Heart right ventricle (tissue), 16 donors: Measurements from ENCODE around the gene NELL1. TPM values are rescaled to one million over a fixed set of nuclear protein-coding genes. Genes with fewer than 3 reads are reported as not detected.

Experiments used
- ATAC-seq, 8 donors: fragments of 200-7000 bp; cut with Tn5 transposase; one replicate each; pipeline ENCODE4 v1.9.1; 2020; ENCODE audit warnings: mild to moderate bottlenecking in 8 of 8, moderate library complexity in 8 of 8, moderate number of reproducible peaks in 1 of 8
- DNase-seq, 2 donors: peaks; one replicate each; pipeline ENCODE4 v3.0.0-alpha.2; 2020
- H3K27ac ChIP-seq, 10 donors: fragments of 200-600 bp; sonication (generic) in 2 of 10; one replicate each; pipeline versions ENCODE4 v1.5.0 to v1.8.0; 2020 to 2022; ENCODE audit warnings: mild to moderate bottlenecking in 3 of 10
- H3K27me3 ChIP-seq, 7 donors: fragments of 200-600 bp; one replicate each; pipeline ENCODE4 v1.8.0; 2021 to 2022; ENCODE audit warnings: mild to moderate bottlenecking in 2 of 7
- H3K36me3 ChIP-seq, 9 donors: fragments of 200-600 bp; sonication (generic) in 1 of 9; one replicate each; pipeline versions ENCODE4 v1.5.0 to v1.8.0; 2020 to 2022; ENCODE audit warnings: mild to moderate bottlenecking in 2 of 9
- H3K4me1 ChIP-seq, 9 donors: fragments of 200-600 bp; sonication (generic) in 1 of 9; one replicate each; pipeline versions ENCODE4 v1.5.0 to v1.8.0; 2020 to 2022; ENCODE audit warnings: mild to moderate bottlenecking in 4 of 9
- H3K4me3 ChIP-seq, 10 donors: fragments of 200-600 bp; sonication (generic) in 2 of 10; one replicate each; pipeline versions ENCODE4 v1.5.0 to v1.8.0; 2020 to 2022; ENCODE audit warnings: mild to moderate bottlenecking in 7 of 10, moderate library complexity in 2 of 10
- H3K9me3 ChIP-seq, 11 donors: fragments of 200-600 bp in 10 of 11; sonication (generic) in 2 of 11; one replicate each; pipeline versions ENCODE4 v1.5.0 to v1.8.0; 2013 to 2022; ENCODE audit warnings: mild to moderate bottlenecking in 2 of 11, control low read depth in 1 of 11, moderate library complexity in 1 of 11
- WGBS, 2 donors: extraction: QIAGEN DNeasy Blood & Tissue Kit; methylation state at CpG; one replicate each; pipeline ENCODE4 v1.1.7; 2013; ENCODE audit warnings: inconsistent platforms in 1 of 2; 5-methylcytosine and 5-hydroxymethylcytosine counted together
- intact Hi-C, 10 donors: fragments of 100-400 bp; cut with DNase I; formaldehyde crosslinking; loops; one replicate each; pipeline versions ENCODE4 v1.11.1 to v1.14.2; 2022
- polyA plus RNA-seq, 2 donors: library from polyadenylated mRNA; stranded (reverse); fragments of 200-250 nt; gene quantifications; one replicate each; pipeline ENCODE4 v1.2.3, GENCODE V29; 2013
- total RNA-seq, 10 donors: library from RNA; stranded (reverse); fragmentation: NEBNext Ultra II Directional in 3 of 10; extraction: Animal tissue kit (Norgen Biotek cat#: 25700) in 3 of 10; gene quantifications; one replicate each; pipeline versions ENCODE4 v1.2.1 to v1.2.4, GENCODE V29; 2021 to 2023
- TF ChIP-seq, protein P1 (sequence below), 9 donors: fragments of 200-600 bp; sonication (generic) in 2 of 9; IDR thresholded peaks; one replicate each; pipeline versions ENCODE4 v1.5.0 to v1.8.0; 2021 to 2022; ENCODE audit warnings: antibody characterized with exemption in 9 of 9, mild to moderate bottlenecking in 5 of 9, moderate library complexity in 1 of 9
- donor health status: Arrhythmogenic right ventricular cardiomyopathy.
- donor health status: ischemic (EF 13 %, LVEDD 7.1; RV severe dilation, severe dysfunction).
- donor health status: healthy with polysubstance abuse.
- donor health status: DM: no; HTN: yes; CAD: no.
- donor health status: DM: no; HTN: no; CAD: no.
- donor health status: ischemic (EF 25% LVEDD 6.9; RV normal size, moderate dysfunction).
- donor health status: ischemic (EF 25% LVEDD 5.7; RV mildly dilated, moderate dysfunction).
- donor health status: healthy.
- donor health status: DM: yes; HTN: yes; CAD: no.
- donor health status: Ischemic cardiomyopathy.
- donor health status: ischemic (EF 35%, LVEDD 5.7; RV mildly dilated, moderate dysfunction).
- donor health status: nonischemic (EF 11% LVEDD 7.7; RV severe dilation, severe dysfunction).
- donor health status: DM: yes; HTN: yes; CAD: no.
- donor health status: PGD.
- donor health status: ischemic (EF 29% LVEDD 5.4; RV normal size, mild dysfunction).
- donor health status: nonischemic (EF 23%, LVEDD 6.1; RV moderate dilation, normal function).

Gene NELL1
- total and polyA plus RNA-seq, 12 donors = not detected

DNA sequence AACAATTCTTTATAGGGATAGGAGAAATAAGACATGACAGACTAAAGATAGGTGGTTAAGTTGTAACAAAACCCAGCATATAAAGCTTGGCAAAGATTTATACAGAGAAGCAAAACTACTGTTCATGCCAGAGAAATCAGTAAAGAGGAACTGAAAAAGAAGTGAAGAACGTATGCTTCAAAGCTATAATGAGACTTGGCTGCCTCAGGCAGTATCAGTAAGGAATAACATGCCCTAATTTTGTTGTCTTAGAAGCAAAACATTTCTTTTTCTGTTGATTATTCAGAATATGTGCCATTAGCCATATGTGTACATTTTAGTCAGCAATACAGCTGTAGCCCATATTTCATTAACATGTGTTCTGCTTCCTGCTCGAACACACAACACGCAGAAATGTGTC lies 403.2 kb downstream of the NELL1 start:
- no peak for DNase-seq
- TF ChIP-seq, protein P1, sequence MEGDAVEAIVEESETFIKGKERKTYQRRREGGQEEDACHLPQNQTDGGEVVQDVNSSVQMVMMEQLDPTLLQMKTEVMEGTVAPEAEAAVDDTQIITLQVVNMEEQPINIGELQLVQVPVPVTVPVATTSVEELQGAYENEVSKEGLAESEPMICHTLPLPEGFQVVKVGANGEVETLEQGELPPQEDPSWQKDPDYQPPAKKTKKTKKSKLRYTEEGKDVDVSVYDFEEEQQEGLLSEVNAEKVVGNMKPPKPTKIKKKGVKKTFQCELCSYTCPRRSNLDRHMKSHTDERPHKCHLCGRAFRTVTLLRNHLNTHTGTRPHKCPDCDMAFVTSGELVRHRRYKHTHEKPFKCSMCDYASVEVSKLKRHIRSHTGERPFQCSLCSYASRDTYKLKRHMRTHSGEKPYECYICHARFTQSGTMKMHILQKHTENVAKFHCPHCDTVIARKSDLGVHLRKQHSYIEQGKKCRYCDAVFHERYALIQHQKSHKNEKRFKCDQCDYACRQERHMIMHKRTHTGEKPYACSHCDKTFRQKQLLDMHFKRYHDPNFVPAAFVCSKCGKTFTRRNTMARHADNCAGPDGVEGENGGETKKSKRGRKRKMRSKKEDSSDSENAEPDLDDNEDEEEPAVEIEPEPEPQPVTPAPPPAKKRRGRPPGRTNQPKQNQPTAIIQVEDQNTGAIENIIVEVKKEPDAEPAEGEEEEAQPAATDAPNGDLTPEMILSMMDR (IDR thresholded peaks at IDR 0.05) = no peak
- H3K27ac ChIP-seq = no peak overlapping the region
- H3K36me3 ChIP-seq = no peaks in the 10 kb centered on the region
- ATAC-seq = no peak
- peaks cover 0 to 2% (median 0%) of the 10 kb centered on the region in 7 donors for H3K27me3 ChIP-seq
- H3K9me3 ChIP-seq = peaks cover 0 to 4% (median 0%) of the 10 kb centered on the region in 11 donors
- no peaks in the 10 kb centered on the region for H3K4me1 ChIP-seq
- WGBS, 2 donors = 73 to 80% methylated on average over 3 of the region's 3 CpGs
- intact Hi-C loops = no loop called here
- no peak overlapping the region for H3K4me3 ChIP-seq

DNA sequence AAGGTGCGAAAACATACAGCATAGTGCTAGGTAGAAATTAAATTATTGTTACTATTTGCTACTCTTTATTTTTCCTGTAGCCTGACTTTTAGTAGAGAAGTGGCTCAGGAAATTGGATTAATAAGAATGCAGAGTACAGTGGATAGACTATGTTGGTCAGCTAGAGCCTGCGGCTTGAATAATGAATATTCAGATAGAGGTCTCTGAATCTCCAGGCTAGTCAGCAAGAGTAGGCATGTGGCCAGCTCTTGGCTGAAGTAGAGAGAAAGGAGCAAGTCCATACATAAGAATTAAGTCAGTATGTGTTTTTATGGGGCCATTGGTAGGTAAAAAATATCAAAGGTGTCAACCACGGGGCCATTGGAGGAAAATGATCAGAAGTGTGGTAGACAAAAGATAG lies 413.5 kb downstream of the NELL1 start:
- Histone ChIP-seq H3K4me1 (no peaks in the 10 kb centered on the region), H3K36me3 (no peaks in the 10 kb centered on the region), H3K27ac (no peak overlapping the region), H3K4me3 (no peak overlapping the region), H3K9me3 (no peaks in the 10 kb centered on the region), H3K27me3 (no peaks in the 10 kb centered on the region)
- TF ChIP-seq, protein P1 (IDR thresholded peaks at IDR 0.05) = no peak
- no peak for ATAC-seq
- intact Hi-C loops = no loop called here
- no peak for DNase-seq
- WGBS, 2 donors = 83 to 87% methylated on average over 3 of the region's 3 CpGs

DNA sequence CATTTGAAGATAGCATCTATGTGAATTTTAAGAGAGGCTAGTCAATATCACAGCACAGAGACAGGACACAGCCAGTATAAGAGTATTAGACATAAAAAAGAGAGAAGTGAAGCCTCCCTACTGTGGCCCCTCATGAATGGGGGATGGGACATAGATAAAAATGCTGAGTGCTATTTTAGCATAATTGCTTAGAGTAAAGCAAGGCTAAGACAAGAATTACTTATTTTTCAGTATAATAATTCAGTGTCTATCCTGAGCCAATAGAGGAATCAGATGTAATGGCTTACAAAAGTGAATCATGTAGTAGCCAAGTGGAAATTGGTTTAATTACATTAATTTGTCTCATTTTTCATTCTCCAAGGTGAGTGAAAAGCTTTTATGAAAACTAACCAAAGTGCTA lies 419.5 kb downstream of the NELL1 start:
- Histone ChIP-seq H3K9me3 (peaks cover 0 to 3% (median 0%) of the 10 kb centered on the region in 11 donors), H3K36me3 (no peaks in the 10 kb centered on the region), H3K27ac (no peak overlapping the region), H3K27me3 (no peaks in the 10 kb centered on the region), H3K4me1 (no peaks in the 10 kb centered on the region), H3K4me3 (no peak overlapping the region)
- no peak for ATAC-seq
- TF ChIP-seq, protein P1 (IDR thresholded peaks at IDR 0.05) = no peak
- no peak for DNase-seq
- intact Hi-C loops = no loop called here

DNA sequence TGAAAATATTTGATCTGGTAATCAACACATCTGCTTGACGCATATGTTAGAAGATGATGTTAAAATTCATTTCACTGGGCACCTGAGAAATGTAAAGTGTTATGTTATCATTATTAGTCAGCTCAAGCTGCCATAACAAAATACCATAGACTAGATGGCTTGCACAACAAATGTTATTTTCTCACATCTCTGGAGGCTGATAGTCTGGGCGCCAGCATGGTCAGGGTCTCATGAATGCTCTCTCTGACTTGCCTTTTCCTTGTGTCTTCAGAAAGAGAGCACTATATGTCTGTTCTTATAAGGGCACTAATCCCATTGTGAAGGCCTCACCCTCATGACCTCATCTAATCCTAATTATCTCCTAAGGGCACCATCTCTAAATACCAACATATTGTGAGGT lies 435.3 kb downstream of the NELL1 start:
- H3K4me3 ChIP-seq = no peak overlapping the region
- no peaks in the 10 kb centered on the region for H3K36me3 ChIP-seq
- no peak overlapping the region for H3K27ac ChIP-seq
- DNase-seq (no peak), ATAC-seq (no peak)
- H3K4me1 ChIP-seq = no peaks in the 10 kb centered on the region
- TF ChIP-seq, protein P1 (IDR thresholded peaks at IDR 0.05) = no peak
- intact Hi-C loops = no loop called here
- WGBS, 2 donors = 80 to 88% methylated on average over 2 of the region's 2 CpGs
- no peaks in the 10 kb centered on the region for H3K27me3 ChIP-seq
- peaks cover 0 to 26% (median 7%) of the 10 kb centered on the region in 11 donors for H3K9me3 ChIP-seq
